ENCODE data around the gene SLC15A1.

DNA sequence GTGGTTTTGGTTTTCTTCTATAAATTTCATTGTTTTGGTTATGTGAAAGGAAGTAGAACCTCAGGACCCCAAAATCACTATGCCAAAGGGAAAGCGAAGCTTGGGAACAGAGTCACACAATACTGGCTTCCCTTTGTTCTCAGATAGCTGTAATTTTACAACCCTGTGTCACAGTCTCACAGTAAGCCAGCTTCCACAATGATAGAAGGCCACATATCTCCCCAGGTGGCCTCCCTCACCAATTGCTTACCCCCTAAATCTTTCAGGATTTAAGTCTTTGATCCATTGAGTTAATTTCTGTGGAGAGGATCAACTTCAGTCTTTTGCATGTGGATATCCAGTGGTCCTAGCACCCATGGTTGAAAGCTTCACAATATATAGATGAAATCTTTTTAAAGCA is 58.7 kb downstream of the SLC15A1 start:
- TF ChIP-seq CTCF (IDR thresholded peaks at IDR 0.05; ENCODE audit: low read depth, low read length) (no peak), MYC (IDR thresholded peaks at IDR 0.05; ENCODE audit: low read depth, low read length) (no peak)
